Stimulated activated CD8-positive, alpha-beta memory T cell treated with anti-CD3 and anti-CD28 coated beads, Interleukin-4, amount 100 ng/mL, for 24 hours (primary cell): ENCODE data around the gene TAF12.
"Not testable (repeated sequence)": the region's sequence is repeated elsewhere in the genome, so short reads cannot be mapped to it uniquely, and the experiment has no call there.

ENCODE experiments used
- DNase-seq: peaks from one replicate; pipeline ENCODE4 v3.0.0-alpha.2; 2020; ENCODE audit warnings: low read depth

Gene TAF12

GRCh38 chr1:28644494-28644893 lies 1.6 kb upstream of the TAF12 start:
- DNase-seq = no peak

DNA sequence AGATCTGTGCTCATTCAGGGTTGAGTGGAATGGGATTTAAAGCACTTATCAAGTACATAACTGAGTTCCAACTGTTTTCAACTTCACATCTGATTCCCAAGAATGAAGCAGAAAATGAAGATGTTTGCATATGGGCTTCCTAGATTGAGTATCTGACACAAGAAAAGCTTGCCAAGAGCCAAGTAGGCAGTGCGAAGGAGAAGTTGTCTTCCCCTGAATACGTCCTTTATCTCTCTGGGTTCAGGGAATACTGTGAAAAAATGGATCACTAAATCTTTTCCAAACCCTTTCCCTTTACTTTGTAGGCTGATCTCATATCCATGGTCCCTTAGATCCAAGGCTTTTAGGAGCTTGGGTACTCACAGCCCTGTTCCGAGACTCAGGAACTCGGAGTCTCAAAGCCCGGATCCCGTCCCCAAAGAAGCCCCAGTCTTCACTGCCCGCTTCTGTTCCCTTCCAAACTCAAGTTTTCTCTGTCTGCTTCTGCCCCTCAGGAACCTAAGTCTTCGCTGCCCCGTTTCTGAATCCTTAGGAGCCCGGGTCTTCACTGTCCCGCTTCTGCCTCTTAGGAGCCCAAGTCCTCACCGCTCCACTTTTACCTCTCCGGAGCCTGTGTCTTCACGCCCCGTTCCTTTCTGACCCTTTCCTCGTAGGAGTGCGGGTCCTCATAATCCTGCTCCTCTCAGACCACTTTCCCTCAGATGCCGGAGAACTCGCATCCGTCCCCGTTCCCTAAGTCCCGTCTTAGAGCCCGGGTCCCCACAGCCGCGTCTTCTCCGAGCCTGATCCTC lies 616 bp downstream of the TAF12 start:
- DNase-seq = no peak

- no peak for DNase-seq
Observed at GRCh38 chr1:28640766-28641165, 2.1 kb downstream of the TAF12 start.

DNA sequence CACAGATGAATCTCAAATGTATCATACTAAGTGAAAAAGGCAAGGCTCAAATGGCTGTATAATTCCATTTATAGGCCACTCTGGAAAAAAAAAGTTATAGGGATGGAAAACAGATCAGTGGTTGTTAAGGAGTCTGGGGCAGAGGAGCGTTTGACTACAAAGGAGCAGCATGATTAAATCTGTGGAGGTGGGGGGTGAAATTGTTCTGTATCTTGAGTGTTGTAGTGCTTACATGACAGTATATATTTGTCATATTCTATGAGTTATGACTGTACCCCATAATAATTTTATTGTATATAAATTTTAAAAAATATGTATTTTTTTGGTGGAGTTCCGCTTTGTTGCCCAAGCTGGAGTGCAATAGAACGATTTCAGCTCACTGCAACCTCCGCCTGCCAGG lies 10.3 kb downstream of the TAF12 start:
- no peak for DNase-seq

- no peak for DNase-seq
Observed at GRCh38 chr1:28631713-28632112, 11.2 kb downstream of the TAF12 start.

GRCh38 chr1:28613175-28613574 lies 29.7 kb downstream of the TAF12 start:
- no peak for DNase-seq

DNA sequence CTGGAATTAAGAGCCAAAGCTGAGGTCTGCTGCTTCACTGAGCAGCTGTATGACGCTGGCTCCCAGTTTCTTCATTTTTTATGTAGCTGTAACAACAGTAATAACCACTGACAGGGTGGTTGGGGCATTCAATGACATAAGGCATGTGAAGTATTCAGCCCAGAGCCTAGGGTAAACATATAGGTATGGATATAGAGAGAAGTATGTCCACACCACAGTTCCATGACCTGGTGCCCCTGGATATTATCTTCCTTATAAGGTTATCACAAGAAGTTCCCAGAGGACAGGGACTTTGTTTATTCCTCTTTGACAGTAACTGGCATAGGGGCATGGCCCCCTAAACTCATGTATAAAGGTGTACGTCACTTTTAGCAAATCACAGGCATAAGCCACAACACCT lies 36.1 kb downstream of the TAF12 start:
- DNase-seq = no peak

DNA sequence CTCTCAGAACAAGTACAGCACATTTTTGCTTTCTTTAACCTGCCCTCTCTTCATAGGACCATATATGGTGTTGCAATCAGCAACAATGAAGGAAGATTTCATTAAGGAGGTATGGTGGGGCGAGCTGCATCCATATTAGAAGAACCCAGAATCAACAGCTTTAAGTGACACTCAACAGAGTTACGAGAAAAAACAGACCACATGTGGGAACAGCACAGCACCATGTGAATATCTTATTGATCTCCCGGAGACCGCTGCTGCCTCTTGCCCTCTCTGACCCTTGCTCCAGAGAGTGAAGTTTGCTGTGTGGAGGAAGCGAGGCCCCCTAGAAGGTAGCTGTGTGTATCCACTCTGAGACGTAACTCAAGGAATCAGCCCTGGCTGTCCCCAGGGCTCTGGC lies 37.9 kb downstream of the TAF12 start:
- DNase-seq = no peak

- DNase-seq = no peak
Observed at GRCh38 chr1:28604411-28604810, 38.5 kb downstream of the TAF12 start.

DNA sequence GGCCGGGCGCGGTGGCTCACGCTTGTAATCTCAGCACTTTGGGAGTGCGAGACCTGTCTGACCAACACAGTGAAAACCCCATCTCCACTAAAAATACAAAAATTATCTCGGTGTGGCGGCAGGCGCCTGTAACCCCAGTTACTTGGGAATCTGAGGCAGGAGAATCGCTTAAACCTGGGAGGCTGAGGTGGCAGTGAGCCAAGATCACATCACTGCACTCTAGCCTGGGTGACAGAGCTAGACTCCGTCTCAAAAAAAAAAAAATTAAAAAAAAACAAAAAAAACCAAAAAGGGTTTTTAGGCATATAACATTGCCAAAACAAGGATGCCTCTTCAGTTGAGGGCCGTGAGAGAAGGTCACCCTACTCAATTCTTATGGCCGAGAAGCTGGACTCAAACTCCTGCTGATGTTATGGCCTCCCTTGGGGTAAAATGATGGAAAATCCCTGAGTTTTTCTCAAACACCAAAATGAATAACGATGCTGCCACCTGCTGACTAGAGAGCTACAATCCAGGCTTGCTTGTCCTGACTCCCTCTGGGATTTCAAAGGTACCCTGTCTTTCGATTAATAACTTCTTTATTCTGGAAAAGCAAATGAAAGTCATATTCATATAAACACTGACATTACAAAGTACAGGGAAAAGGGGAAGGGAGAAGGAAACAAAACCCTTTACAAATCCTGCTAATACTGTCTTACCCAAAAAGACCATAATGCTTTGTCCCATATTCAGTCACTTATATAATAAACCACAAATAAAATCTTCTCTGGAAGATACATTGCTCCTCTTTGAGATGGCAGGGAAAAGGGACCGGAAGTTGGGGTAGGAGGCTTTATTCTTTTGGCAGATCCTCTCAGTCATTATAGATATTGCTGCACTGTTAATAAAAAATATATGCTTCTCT lies 40.1 kb downstream of the TAF12 start:
- no peak for DNase-seq

DNA sequence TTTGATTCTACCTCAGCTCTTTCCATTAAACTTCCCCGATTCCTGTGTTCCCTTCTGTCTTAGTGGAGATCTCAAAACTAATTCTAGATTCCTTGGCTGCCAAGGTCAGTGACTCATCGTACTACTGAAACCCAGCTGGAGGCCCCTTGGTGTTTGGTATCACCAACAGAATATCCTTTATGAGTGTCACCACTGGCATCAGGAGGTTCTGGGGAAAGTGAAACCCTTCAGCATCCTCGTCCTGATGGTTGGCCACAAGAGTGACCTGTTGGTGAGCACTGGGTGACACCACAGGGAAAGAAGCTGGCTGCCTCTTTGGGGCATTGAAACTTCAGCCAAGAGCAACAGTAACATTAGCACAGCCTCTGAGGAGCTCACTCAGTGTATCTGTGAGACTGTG lies 41.2 kb downstream of the TAF12 start:
- DNase-seq = no peak

GRCh38 chr1:28596276-28596675 lies 46.6 kb downstream of the TAF12 start:
- DNase-seq = not testable (repeated sequence)

DNA sequence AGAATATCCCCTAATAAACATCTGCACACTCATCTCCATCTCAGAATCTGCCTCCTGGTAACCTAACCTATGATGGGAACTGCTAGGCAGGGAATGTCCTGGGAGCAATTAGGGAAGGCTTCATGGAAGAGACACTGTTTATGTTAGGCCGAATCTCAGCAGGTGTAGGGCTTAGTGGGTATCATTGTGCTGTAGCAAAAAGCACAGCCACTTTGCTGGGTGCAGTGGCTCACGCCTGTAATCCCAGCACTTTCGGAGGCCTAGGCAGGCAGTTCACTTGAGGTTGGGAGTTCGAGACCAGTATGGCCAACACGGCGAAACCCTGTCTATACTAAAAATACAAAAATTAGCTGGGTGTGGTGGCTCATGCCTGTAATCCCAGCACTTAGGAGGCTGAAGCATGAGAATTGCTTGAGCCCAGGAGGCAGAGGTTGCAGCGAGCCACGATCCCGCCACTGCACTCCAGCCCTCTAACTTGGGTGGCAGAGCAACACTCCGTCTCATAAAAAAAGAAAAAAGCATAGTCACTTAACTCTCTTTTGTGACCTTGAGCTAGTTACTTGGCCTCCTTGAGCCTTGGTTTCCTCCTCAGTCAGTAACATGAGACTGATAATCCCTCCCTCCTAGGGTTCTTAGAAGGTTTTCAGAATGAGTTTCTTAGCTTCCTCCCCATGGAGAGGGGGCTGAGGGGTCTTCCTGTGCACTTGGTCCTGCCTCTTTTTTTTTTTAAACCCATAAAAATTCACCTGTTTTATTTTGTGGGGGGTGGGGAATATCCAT lies 47.3 kb downstream of the TAF12 start:
- DNase-seq = no peak

DNA sequence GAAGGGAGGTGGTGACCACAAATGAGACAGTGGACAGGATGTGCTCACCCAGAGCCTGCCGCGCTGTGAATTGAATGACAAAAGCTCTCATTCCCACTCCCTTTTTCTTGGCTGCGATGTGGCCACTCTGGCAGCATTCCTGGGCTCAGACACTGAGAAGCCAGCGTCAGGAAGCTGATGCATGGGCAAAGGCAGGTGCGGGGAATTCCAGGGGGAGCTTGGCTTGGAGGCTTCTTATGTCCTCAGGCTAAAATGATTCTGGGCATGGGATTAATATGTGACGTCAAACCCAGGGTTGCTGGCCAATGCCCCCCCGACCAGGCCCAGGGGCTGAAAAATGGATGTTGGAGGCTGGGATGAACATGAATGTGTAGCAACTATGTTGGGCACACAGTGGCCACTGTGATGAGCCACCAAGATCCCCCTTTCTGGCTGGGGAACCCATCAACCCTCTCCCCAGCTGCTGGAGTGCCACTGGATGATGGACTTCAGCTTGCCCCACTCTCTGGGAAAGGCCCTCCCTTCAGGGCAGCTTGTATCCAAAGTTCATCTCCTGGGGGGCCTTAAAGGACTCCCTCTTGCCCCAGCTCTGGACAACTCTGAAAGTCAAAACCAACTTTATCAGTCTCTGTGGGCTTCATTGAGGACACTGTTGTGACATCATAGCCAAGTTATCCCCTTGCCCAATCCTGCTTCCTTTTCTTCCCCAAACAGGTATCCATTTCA lies 48.0 kb downstream of the TAF12 start:
- not testable (repeated sequence) for DNase-seq

DNA sequence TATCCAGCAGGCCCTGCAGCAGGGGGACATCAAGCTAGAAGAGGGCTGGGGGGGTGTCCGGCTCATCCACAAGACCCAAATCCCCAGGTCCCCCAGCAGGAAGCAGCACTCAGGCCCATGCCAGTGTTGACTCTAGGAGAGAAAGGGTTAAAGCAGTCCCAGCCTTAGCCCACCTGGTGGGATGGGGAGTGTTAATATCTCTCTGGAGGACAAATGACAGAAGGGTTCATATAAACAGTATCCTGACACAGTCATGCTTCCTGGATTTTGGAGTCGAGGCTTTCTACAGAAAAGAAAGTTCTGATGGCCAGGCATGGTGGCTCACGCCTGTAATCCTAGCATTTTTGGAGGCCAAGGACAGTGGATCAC lies 48.9 kb downstream of the TAF12 start:
- DNase-seq = not testable (repeated sequence)

GRCh38 chr1:28592321-28593071 lies 50.4 kb downstream of the TAF12 start:
- no peak for DNase-seq

GRCh38 chr1:28591708-28592320 lies 51.1 kb downstream of the TAF12 start, which contains the start of gene RAB42:
Gene RAB42 (plus strand): TSS chr1:28592265. CDS start chr1:28592512, 247 bp downstream.
- DNase-seq = no peak

DNA sequence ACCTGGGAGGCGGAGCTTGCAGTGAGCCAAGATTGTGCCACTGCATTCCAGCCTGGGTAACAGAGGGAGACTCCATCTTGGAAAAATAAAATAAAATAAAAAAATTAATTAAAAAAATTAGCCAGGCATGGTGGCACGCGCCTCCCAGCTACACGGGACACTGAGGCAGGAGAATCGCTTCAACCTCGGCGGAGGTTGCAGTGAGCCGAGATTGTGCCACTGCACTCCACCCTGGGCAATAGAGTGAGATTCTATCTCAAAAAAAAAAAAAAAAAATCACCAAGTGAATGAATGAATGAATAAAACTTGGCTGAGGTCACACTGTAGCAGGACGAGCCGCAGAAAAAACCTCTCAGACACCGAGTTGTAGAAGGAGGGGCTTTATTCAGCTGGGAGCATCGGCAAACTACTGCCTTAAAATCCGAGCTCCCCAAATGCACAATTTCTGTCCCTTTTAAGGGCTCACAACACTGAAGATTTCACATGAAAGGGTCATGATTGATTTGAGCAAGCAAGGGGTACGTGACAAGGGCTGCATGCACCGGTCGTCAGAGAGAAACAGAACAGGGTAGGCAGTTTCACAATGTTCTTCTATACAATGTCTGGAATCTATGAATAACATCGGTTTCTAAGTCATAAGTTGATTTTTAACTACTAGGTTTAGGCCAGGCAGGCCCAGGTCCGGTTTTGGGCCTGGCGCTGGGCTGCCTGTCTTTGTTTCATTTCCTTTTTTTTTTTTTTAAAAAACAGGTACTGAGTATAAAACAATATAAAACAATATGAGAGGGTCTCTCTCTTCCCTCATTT lies 56.1 kb downstream of the TAF12 start:
- not testable (repeated sequence) for DNase-seq

- no peak for DNase-seq
Observed at GRCh38 chr1:28582248-28582615, 60.6 kb downstream of the TAF12 start.
